WTC11 (cell line): Measurements from ENCODE around the gene SERPINB6.

Source experiments
- CREB1 ChIP-seq: sonication (generic); formaldehyde crosslinking; IDR thresholded peaks from 2 replicates; pipeline ENCODE4 v1.8.0; 2023; ENCODE audit warnings: mild to moderate bottlenecking, missing genetic modification reagents
- ESRRA ChIP-seq: sonication (generic); formaldehyde crosslinking; IDR thresholded peaks from 2 replicates; pipeline ENCODE4 v1.8.1; 2022; ENCODE audit warnings: mild to moderate bottlenecking, missing genetic modification reagents, borderline replicate concordance
- TEAD4 ChIP-seq: sonication (generic); formaldehyde crosslinking; IDR thresholded peaks from 2 replicates; pipeline ENCODE4 v1.8.0; 2022; ENCODE audit warnings: mild to moderate bottlenecking, missing genetic modification reagents
- TP53 ChIP-seq: sonication (generic); formaldehyde crosslinking; IDR thresholded peaks from 2 replicates; pipeline ENCODE4 v1.8.1; 2023; ENCODE audit warnings: mild to moderate bottlenecking, missing genetic modification reagents
- TF ChIP-seq, protein P1 (sequence below): sonication (generic); formaldehyde crosslinking; conservative IDR thresholded peaks from 2 replicates; pipeline ENCODE4 v1.8.1; 2023; ENCODE audit warnings: mild to moderate bottlenecking, low read depth, missing genetic modification reagents, moderate library complexity
- TF ChIP-seq, protein P2 (sequence below): fragments of 200-600 bp; IDR thresholded peaks from 2 replicates; pipeline ENCODE4 v1.8.0; 2022; ENCODE audit warnings: antibody characterized with exemption
- TF ChIP-seq, protein P3 (sequence below): sonication (generic); formaldehyde crosslinking; IDR thresholded peaks from 2 replicates; pipeline ENCODE4 v1.8.1; 2023; ENCODE audit warnings: mild to moderate bottlenecking, missing genetic modification reagents
- TF ChIP-seq, protein P4 (sequence below): sonication (generic); formaldehyde crosslinking; IDR thresholded peaks from 2 replicates; pipeline ENCODE4 v1.8.0; 2022; ENCODE audit warnings: mild to moderate bottlenecking, missing genetic modification reagents
- TF ChIP-seq, protein P5 (sequence below): sonication (generic); formaldehyde crosslinking; IDR thresholded peaks from 2 replicates; pipeline ENCODE4 v1.8.1; 2023; ENCODE audit warnings: mild to moderate bottlenecking, missing genetic modification reagents, borderline replicate concordance

DNA sequence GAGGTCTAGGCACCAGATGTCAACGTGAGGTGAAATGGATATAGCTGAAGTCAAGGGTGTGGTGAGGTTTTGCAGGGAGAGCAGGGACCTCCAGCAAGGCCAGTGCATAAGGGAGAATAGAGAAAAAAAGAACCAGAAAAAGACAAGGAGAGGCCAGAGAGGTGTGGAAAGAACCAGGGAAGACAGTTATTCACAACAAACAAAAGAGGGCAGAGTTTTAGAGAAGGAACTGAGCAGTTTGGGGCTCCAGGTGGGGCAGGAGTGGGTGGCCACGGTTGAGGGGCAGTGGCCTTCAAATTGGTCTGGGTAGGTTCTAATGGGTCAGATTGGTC, 16.7 kb upstream of the SERPINB6 start:
- TF ChIP-seq, protein P1, sequence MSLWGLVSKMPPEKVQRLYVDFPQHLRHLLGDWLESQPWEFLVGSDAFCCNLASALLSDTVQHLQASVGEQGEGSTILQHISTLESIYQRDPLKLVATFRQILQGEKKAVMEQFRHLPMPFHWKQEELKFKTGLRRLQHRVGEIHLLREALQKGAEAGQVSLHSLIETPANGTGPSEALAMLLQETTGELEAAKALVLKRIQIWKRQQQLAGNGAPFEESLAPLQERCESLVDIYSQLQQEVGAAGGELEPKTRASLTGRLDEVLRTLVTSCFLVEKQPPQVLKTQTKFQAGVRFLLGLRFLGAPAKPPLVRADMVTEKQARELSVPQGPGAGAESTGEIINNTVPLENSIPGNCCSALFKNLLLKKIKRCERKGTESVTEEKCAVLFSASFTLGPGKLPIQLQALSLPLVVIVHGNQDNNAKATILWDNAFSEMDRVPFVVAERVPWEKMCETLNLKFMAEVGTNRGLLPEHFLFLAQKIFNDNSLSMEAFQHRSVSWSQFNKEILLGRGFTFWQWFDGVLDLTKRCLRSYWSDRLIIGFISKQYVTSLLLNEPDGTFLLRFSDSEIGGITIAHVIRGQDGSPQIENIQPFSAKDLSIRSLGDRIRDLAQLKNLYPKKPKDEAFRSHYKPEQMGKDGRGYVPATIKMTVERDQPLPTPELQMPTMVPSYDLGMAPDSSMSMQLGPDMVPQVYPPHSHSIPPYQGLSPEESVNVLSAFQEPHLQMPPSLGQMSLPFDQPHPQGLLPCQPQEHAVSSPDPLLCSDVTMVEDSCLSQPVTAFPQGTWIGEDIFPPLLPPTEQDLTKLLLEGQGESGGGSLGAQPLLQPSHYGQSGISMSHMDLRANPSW (CRISPR knock-in tag) = no peak
- TF ChIP-seq, protein P2, sequence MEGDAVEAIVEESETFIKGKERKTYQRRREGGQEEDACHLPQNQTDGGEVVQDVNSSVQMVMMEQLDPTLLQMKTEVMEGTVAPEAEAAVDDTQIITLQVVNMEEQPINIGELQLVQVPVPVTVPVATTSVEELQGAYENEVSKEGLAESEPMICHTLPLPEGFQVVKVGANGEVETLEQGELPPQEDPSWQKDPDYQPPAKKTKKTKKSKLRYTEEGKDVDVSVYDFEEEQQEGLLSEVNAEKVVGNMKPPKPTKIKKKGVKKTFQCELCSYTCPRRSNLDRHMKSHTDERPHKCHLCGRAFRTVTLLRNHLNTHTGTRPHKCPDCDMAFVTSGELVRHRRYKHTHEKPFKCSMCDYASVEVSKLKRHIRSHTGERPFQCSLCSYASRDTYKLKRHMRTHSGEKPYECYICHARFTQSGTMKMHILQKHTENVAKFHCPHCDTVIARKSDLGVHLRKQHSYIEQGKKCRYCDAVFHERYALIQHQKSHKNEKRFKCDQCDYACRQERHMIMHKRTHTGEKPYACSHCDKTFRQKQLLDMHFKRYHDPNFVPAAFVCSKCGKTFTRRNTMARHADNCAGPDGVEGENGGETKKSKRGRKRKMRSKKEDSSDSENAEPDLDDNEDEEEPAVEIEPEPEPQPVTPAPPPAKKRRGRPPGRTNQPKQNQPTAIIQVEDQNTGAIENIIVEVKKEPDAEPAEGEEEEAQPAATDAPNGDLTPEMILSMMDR = no peak
- TF ChIP-seq, protein P3, sequence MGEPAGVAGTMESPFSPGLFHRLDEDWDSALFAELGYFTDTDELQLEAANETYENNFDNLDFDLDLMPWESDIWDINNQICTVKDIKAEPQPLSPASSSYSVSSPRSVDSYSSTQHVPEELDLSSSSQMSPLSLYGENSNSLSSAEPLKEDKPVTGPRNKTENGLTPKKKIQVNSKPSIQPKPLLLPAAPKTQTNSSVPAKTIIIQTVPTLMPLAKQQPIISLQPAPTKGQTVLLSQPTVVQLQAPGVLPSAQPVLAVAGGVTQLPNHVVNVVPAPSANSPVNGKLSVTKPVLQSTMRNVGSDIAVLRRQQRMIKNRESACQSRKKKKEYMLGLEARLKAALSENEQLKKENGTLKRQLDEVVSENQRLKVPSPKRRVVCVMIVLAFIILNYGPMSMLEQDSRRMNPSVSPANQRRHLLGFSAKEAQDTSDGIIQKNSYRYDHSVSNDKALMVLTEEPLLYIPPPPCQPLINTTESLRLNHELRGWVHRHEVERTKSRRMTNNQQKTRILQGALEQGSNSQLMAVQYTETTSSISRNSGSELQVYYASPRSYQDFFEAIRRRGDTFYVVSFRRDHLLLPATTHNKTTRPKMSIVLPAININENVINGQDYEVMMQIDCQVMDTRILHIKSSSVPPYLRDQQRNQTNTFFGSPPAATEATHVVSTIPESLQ = no peak
- TF ChIP-seq, protein P4, sequence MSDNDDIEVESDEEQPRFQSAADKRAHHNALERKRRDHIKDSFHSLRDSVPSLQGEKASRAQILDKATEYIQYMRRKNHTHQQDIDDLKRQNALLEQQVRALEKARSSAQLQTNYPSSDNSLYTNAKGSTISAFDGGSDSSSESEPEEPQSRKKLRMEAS (CRISPR knock-in tag) = no peak
- TF ChIP-seq CREB1 = no peak
- TF ChIP-seq TP53 (CRISPR knock-in tag) = no peak
- no peak for TF ChIP-seq ESRRA (CRISPR knock-in tag)
- TF ChIP-seq, protein P5, sequence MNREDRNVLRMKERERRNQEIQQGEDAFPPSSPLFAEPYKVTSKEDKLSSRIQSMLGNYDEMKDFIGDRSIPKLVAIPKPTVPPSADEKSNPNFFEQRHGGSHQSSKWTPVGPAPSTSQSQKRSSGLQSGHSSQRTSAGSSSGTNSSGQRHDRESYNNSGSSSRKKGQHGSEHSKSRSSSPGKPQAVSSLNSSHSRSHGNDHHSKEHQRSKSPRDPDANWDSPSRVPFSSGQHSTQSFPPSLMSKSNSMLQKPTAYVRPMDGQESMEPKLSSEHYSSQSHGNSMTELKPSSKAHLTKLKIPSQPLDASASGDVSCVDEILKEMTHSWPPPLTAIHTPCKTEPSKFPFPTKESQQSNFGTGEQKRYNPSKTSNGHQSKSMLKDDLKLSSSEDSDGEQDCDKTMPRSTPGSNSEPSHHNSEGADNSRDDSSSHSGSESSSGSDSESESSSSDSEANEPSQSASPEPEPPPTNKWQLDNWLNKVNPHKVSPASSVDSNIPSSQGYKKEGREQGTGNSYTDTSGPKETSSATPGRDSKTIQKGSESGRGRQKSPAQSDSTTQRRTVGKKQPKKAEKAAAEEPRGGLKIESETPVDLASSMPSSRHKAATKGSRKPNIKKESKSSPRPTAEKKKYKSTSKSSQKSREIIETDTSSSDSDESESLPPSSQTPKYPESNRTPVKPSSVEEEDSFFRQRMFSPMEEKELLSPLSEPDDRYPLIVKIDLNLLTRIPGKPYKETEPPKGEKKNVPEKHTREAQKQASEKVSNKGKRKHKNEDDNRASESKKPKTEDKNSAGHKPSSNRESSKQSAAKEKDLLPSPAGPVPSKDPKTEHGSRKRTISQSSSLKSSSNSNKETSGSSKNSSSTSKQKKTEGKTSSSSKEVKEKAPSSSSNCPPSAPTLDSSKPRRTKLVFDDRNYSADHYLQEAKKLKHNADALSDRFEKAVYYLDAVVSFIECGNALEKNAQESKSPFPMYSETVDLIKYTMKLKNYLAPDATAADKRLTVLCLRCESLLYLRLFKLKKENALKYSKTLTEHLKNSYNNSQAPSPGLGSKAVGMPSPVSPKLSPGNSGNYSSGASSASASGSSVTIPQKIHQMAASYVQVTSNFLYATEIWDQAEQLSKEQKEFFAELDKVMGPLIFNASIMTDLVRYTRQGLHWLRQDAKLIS (CRISPR knock-in tag) = no peak
- TF ChIP-seq TEAD4 (CRISPR knock-in tag) = no peak
